HepG2 (cell line): Measurements from ENCODE around the gene GSK3A. TPM values are rescaled to one million over a fixed set of nuclear protein-coding genes. Genes with fewer than 3 reads are reported as not detected.

ENCODE experiments used
- AKAP8 ChIP-seq: sonication (generic); formaldehyde crosslinking; IDR thresholded peaks from 2 replicates; pipeline ENCODE4 v1.5.1; 2020; ENCODE audit warnings: mild to moderate bottlenecking, missing genetic modification reagents
- ARID5B ChIP-seq: IDR thresholded peaks from 2 replicates; pipeline ENCODE4 v1.4.0; 2020; ENCODE audit warnings: mild to moderate bottlenecking, missing genetic modification reagents
- ATF1 ChIP-seq: IDR thresholded peaks from 2 replicates; pipeline ENCODE4 v1.6.1; 2016; ENCODE audit warnings: mild to moderate bottlenecking, control low read depth
- CSRNP1 ChIP-seq: sonication (generic); formaldehyde crosslinking; IDR thresholded peaks from 2 replicates; pipeline ENCODE4 v1.8.1; 2023; ENCODE audit warnings: mild to moderate bottlenecking, missing genetic modification reagents
- HIVEP1 ChIP-seq: sonication (generic); formaldehyde crosslinking; IDR thresholded peaks from 2 replicates; pipeline ENCODE4 v1.4.0; 2020; ENCODE audit warnings: mild to moderate bottlenecking, missing genetic modification reagents
- HNRNPUL1 ChIP-seq: fragments of 200-400 bp; formaldehyde crosslinking; IDR thresholded peaks from 2 replicates; pipeline ENCODE4 v1.6.1; 2017; ENCODE audit warnings: low read depth, mild to moderate bottlenecking, low read length, moderate library complexity
- ISL2 ChIP-seq: sonication (generic); formaldehyde crosslinking; IDR thresholded peaks from 2 replicates; pipeline ENCODE4 v1.5.0; 2020; ENCODE audit warnings: missing genetic modification reagents
- MED1 ChIP-seq: sonication (generic); formaldehyde crosslinking; IDR thresholded peaks from 2 replicates; pipeline ENCODE4 v1.4.0; 2020; ENCODE audit warnings: missing genetic modification reagents
- MXD3 ChIP-seq: IDR thresholded peaks from 2 replicates; pipeline ENCODE4 v1.6.1; 2016; ENCODE audit warnings: mild to moderate bottlenecking, missing biosample characterization, missing genetic modification reagents
- NR2F2 ChIP-seq: IDR thresholded peaks from 2 replicates; pipeline ENCODE4 v1.6.1; 2012; ENCODE audit warnings: low read depth, inconsistent platforms, borderline replicate concordance
- PHF20 ChIP-seq: sonication (generic); formaldehyde crosslinking; IDR thresholded peaks from 2 replicates; pipeline ENCODE4 v1.5.0; 2020; ENCODE audit warnings: mild to moderate bottlenecking, missing genetic modification reagents
- RNF2 ChIP-seq: fragments of 450-650 bp; conservative IDR thresholded peaks from 2 replicates; pipeline ENCODE4 v1.6.1; 2016; ENCODE audit warnings: low read depth
- SATB2 ChIP-seq: sonication (generic); formaldehyde crosslinking; IDR thresholded peaks from 2 replicates; pipeline ENCODE4 v1.5.0; 2020; ENCODE audit warnings: missing genetic modification reagents
- SMARCC2 ChIP-seq: fragments of 450-650 bp; IDR thresholded peaks from 2 replicates; pipeline ENCODE4 v1.6.1; 2017; ENCODE audit warnings: antibody characterized with exemption, mild to moderate bottlenecking
- TFDP2 ChIP-seq: sonication (generic); formaldehyde crosslinking; IDR thresholded peaks from 2 replicates; pipeline ENCODE4 v1.4.0; 2020; ENCODE audit warnings: missing genetic modification reagents
- YY1 ChIP-seq: IDR thresholded peaks from 2 replicates; pipeline ENCODE4 v1.6.1; 2011; ENCODE audit warnings: low read length, low read depth, moderate library complexity, mild to moderate bottlenecking; ENCODE audit not compliant: insufficient read depth, insufficient replicate concordance
- ZFX ChIP-seq: sonication (generic); formaldehyde crosslinking; IDR thresholded peaks from 2 replicates; pipeline ENCODE4 v1.4.0; 2020; ENCODE audit warnings: mild to moderate bottlenecking, low read depth, missing genetic modification reagents, moderate library complexity
- ZNF264 ChIP-seq: sonication (generic); formaldehyde crosslinking; IDR thresholded peaks from 2 replicates; pipeline ENCODE4 v1.4.0; 2020; ENCODE audit warnings: missing genetic modification reagents
- ZNF292 ChIP-seq: sonication (generic); formaldehyde crosslinking; IDR thresholded peaks from 2 replicates; pipeline ENCODE4 v1.8.1; 2022; ENCODE audit warnings: mild to moderate bottlenecking, low read depth, missing genetic modification reagents, borderline replicate concordance
- ZNF784 ChIP-seq: sonication (generic); formaldehyde crosslinking; IDR thresholded peaks from 2 replicates; pipeline ENCODE4 v1.5.1; 2020; ENCODE audit warnings: missing genetic modification reagents, mild to moderate bottlenecking, borderline replicate concordance
- ZNF788 ChIP-seq: sonication (generic); formaldehyde crosslinking; IDR thresholded peaks from 2 replicates; pipeline ENCODE4 v1.5.0; 2020; ENCODE audit warnings: mild to moderate bottlenecking, missing genetic modification reagents, borderline replicate concordance
- polyA plus RNA-seq, 8 experiments: library from polyadenylated mRNA; depleted of rRNA in 3 of 8; stranded (reverse) in 7 of 8; unstranded in 1 of 8; fragments of >200 nt; fragmentation: Illumina TruSeq in 4 of 8; extraction: Trizol in 4 of 8; gene quantifications; 2 replicates each; pipeline versions ENCODE4 v1.2.1 to v1.2.3, GENCODE V29; 2011 to 2016; ENCODE audit warnings: low read depth in 4 of 8, missing spikeins in 1 of 8, mixed read lengths in 1 of 8; ENCODE audit not compliant: insufficient read depth in 1 of 8
- total RNA-seq, 5 experiments: library from RNA; depleted of rRNA; stranded (reverse); fragments of >200 nt; fragmentation: Illumina TruSeq; extraction: Trizol; gene quantifications; 2 replicates each; pipeline ENCODE4 v1.2.3, GENCODE V29; 2016; ENCODE audit warnings: low read depth in 1 of 5

The GSK3A gene
- total and polyA plus RNA-seq, 2 of the 13 experiments (the other 11 are each of a cell fraction or from before 2014, with no cell fraction given): 16.9 to 52.5 TPM

- TF ChIP-seq ARID5B (CRISPR knock-in tag) (no peak), ZNF788 (0 out of 2 replicates have a peak, but pooled peaks have one; percentile 21), RNF2 (no peak), ATF1 (CRISPR knock-in tag) (peak; percentile 27; the same call in 1 of the 2 replicates), CSRNP1 (CRISPR knock-in tag) (0 out of 2 replicates have a peak, but pooled peaks have one; percentile 45), NR2F2 (no peak), HIVEP1 (CRISPR knock-in tag) (peak; percentile 44; the same call in 1 of the 2 replicates), ZNF292 (CRISPR knock-in tag) (no peak), PHF20 (CRISPR knock-in tag) (peak; percentile 53; the same call in 1 of the 2 replicates), TFDP2 (CRISPR knock-in tag) (no peak), ZNF784 (CRISPR knock-in tag) (peak; percentile 47; the same call in 1 of the 2 replicates), ZNF264 (CRISPR knock-in tag) (0 out of 2 replicates have a peak, but pooled peaks have one; percentile 39), MXD3 (0 out of 2 replicates have a peak, but pooled peaks have one; percentile 28), SMARCC2 (no peak), SATB2 (CRISPR knock-in tag) (0 out of 2 replicates have a peak, but pooled peaks have one; percentile 30), AKAP8 (CRISPR knock-in tag) (no peak), ISL2 (CRISPR knock-in tag) (peak; percentile 35; the same call in 1 of the 2 replicates), ZFX (peak; percentile 81), HNRNPUL1 (no peak), YY1 (peak; percentile 47), MED1 (CRISPR knock-in tag) (peak; percentile 26; the same call in 1 of the 2 replicates)
These were observed 24.6 kb downstream of the GSK3A start, which contains the start of gene DEDD2 (continued) for GRCh38 chr19:42217520-42218437.
